Endothelial cell of umbilical vein (primary cell): ENCODE data around the gene MUC16.

Experiments used
- EZH2 ChIP-seq: IDR thresholded peaks from 2 replicates; pipeline ENCODE4 v1.6.1; 2012; ENCODE audit warnings: borderline replicate concordance, low read depth, mild to moderate bottlenecking, moderate library complexity, low read length, inconsistent platforms; ENCODE audit not compliant: severe bottlenecking
- TF ChIP-seq, protein P1 (sequence below), 2 donors: IDR thresholded peaks; 1 replicate in 1 of 2; 2 replicates in 1 of 2; pipeline ENCODE4 v1.5.1; 2011; ENCODE audit warnings: low read length in 2 of 2, mild to moderate bottlenecking in 2 of 2, moderate library complexity in 2 of 2, control low read depth in 1 of 2, inconsistent platforms in 1 of 2, low read depth in 1 of 2; ENCODE audit not compliant: insufficient read depth in 1 of 2; ENCODE audit errors: extremely low read depth in 1 of 2

DNA sequence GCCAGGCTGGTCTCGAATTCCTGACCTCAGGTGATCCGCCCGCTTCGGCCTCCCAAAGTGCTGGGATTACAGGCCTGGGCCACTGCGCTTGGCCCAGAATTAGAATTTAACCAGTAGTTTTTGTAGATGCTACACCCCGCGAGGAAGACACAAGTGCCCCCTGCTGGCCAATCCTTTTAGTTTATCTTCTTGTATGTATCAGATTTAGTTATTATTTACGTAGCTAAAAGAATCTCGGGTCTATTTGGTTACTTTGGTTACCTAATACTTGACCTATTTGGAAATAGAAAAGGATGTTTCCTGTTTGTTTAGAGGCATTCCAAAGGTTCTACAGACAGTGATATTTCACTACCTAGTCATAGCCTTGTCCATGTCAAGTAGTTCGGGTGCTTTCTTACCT, 22.0 kb downstream of the MUC16 start:
- TF ChIP-seq, protein P1, sequence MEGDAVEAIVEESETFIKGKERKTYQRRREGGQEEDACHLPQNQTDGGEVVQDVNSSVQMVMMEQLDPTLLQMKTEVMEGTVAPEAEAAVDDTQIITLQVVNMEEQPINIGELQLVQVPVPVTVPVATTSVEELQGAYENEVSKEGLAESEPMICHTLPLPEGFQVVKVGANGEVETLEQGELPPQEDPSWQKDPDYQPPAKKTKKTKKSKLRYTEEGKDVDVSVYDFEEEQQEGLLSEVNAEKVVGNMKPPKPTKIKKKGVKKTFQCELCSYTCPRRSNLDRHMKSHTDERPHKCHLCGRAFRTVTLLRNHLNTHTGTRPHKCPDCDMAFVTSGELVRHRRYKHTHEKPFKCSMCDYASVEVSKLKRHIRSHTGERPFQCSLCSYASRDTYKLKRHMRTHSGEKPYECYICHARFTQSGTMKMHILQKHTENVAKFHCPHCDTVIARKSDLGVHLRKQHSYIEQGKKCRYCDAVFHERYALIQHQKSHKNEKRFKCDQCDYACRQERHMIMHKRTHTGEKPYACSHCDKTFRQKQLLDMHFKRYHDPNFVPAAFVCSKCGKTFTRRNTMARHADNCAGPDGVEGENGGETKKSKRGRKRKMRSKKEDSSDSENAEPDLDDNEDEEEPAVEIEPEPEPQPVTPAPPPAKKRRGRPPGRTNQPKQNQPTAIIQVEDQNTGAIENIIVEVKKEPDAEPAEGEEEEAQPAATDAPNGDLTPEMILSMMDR (IDR thresholded peaks at IDR 0.05; ENCODE audit: extremely low read depth in 1 of 2, insufficient read depth in 1 of 2, low read depth in 1 of 2, low read length in 2 of 2): no peak
- TF ChIP-seq EZH2: no peak
